SK-N-SH treated with all-trans-retinoic acid at 6 μM for 48 hours (cell line): ENCODE results near the gene PLAGL2.

Experiments used
- ARNTL ChIP-seq: fragments of 450-650 bp; formaldehyde crosslinking; IDR thresholded peaks from 2 replicates; pipeline ENCODE4 v1.5.0; 2020; ENCODE audit warnings: low read depth, mild to moderate bottlenecking, moderate library complexity, borderline replicate concordance
- ZFP30 ChIP-seq: fragments of 450-650 bp; formaldehyde crosslinking; IDR thresholded peaks from 2 replicates; pipeline ENCODE4 v1.5.0; 2022; ENCODE audit warnings: mild to moderate bottlenecking, moderate library complexity

GRCh38 chr20:32227306-32227705, 19.8 kb upstream of the PLAGL2 start:
- TF ChIP-seq ZFP30 (CRISPR knock-in tag) (no peak), ARNTL (CRISPR knock-in tag) (no peak)
